ENCODE measurements around the gene ARAF. TPM values are rescaled to one million over a fixed set of nuclear protein-coding genes. Genes with fewer than 3 reads are reported as not detected.

The ARAF gene
- 43.2 and 45.6 TPM in 2 replicates for total RNA-seq

GRCh38 chrX:47560934-47561658 lies at the start of gene ARAF:
TSS of gene ARAF (plus strand) at chrX:47561205. CDS start at chrX:47562968, 1,763 bp downstream.

GRCh38 chrX:47581731-47582647 lies 21.0 kb downstream of the ARAF start, which contains the start of gene TIMP1:
TSS of gene TIMP1 (plus strand) at chrX:47582436. CDS start at chrX:47583416, 980 bp downstream.

GRCh38 chrX:47619486-47620302 lies 58.7 kb downstream of the ARAF start, which contains the start of gene SYN1:
TSS of gene SYN1 (minus strand) at chrX:47619857. CDS start at chrX:47619728, 129 bp downstream.

Other genes with a start within 250 kb of the ARAF start
- 0.13 and 0.33 TPM in 2 replicates for gene ZNF157, start 190.6 kb upstream of the ARAF start, total RNA-seq
- 3.3 and 5.1 TPM in 2 replicates for gene ZNF41, start 78.0 kb upstream of the ARAF start, total RNA-seq
- 389 and 449 TPM in 2 replicates for gene TIMP1, start 21.2 kb downstream of the ARAF start, total RNA-seq
- gene SYN1, start 58.7 kb downstream of the ARAF start, total RNA-seq, result 0.33 and 1.6 TPM in 2 replicates
- 0.13 and 0.16 TPM in 2 replicates for gene CFP, start 68.7 kb downstream of the ARAF start, total RNA-seq
- gene ELK1, start 89.4 kb downstream of the ARAF start, total RNA-seq, result 27.9 and 40.6 TPM in 2 replicates
- 96.2 and 121 TPM in 2 replicates for gene UXT, start 98.0 kb downstream of the ARAF start, total RNA-seq